ENCODE data around the gene PTPRA.
"Not testable (repeated sequence)": the region's sequence is repeated elsewhere in the genome, so short reads cannot be mapped to it uniquely, and the experiment has no call there.

Gene PTPRA

DNA sequence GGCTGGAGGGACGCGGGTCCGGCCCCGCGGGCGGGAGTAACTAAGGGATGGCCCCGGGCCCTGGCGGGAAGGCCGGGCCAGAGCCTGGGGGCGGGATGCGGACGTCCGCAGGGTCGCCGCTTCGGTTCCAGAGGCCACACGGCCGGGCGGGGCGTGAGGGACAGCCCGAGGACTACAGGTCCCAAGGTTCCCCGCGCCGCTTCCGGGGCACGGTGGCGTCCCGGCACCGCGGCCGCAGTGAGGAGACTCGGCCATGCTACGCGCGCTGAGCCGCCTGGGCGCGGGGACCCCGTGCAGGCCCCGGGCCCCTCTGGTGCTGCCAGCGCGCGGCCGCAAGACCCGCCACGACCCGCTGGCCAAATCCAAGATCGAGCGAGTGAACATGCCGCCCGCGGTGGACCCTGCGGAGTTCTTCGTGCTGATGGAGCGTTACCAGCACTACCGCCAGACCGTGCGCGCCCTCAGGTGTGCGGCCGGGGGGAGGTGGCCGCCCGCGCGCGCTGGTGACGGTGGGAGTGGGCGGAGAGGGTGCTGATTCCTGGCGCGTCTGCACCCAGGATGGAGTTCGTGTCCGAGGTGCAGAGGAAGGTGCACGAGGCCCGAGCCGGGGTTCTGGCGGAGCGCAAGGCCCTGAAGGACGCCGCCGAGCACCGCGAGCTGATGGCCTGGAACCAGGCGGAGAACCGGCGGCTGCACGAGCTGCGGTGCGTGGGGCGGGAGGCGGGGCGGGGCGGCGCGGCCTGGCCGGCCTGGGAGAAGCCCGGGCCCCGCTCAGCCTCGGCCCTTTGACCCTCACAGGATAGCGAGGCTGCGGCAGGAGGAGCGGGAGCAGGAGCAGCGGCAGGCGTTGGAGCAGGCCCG, 172.8 kb downstream of the PTPRA start, which contains the start of gene MRPS26:
Gene MRPS26, plus strand, starts transcription at position 237 of the 861 bp plus-strand sequence. Its CDS starts 17 bp downstream, at position 254.
- peak; percentile 46 for DNase-seq

DNA sequence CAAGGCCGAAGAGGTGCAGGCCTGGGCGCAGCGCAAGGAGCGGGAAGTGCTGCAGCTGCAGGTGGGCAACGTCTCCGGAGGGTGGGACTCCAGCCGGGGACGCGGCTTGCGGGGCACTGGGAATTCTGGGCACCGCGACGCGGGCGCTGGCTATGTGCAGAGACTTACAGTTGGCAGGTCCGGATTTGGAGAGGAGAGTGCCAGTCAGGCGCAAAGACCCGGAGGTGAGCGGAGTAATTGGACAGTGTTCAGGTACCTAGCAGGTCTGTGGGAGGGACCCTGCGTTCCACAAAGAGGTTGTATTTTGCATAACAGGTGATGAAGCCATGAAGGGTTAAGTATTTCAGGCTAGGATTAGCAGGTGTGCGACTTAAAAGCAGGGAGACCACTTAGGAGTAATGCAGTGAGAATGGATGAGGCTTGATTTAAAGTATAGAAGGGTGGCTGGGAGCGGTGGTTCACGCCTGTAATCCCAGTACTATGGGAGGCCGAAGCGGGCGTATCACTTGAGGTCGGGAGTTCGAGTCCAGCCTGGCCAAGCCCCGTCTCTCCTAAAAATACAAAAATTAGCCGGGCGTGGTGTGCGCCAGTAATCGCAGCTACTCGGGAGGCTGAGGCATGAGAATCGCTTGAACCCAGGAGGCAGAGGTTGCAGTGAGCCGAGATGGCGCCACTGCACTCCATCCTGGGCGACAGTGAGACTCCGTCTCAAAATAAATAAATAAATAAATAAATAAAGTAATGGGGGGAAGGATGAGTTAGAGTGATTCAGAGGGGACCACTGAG, 173.6 kb downstream of the PTPRA start:
- peak; percentile 87 for DNase-seq

DNA sequence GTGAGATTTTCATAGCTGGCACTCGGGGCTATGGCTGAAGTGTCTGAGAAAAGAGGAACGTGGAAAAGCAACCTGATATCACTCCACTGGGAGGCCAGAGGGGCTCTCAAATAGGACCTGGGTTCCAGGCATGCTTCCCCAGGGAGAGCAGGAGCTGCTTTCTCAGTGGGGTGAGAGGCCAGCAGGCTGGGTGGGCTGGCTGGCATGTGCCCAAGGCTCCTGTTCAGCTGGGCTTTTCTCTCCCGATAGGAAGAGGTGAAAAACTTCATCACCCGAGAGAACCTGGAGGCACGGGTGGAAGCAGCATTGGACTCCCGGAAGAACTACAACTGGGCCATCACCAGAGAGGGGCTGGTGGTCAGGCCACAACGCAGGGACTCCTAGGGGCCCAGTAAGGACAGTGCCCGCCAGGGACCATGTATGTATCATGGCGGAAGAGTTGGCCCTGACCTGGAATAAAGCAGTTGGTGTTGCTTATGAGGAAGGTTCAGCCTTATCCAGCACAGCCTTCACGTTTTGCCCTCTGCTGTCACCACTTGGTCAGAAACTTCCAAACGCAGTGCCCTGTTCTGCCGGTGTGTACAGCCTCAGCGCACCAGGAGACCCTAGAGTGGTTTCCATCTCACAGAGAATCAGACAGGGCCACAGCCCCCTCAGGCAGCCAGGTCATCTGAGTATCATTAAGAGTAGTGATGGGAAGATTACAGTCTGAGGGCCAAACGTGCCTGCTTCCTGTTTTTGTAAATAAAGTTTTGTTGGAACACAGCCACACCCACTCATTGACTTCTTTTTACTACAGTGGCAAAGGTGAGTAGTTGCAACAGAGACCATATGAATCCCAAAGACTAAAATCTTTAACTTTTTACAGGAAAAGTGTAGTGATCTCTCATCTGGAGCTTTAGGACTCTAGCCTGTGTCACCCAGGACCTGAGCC, 174.5 kb downstream of the PTPRA start:
- DNase-seq: no peak

DNA sequence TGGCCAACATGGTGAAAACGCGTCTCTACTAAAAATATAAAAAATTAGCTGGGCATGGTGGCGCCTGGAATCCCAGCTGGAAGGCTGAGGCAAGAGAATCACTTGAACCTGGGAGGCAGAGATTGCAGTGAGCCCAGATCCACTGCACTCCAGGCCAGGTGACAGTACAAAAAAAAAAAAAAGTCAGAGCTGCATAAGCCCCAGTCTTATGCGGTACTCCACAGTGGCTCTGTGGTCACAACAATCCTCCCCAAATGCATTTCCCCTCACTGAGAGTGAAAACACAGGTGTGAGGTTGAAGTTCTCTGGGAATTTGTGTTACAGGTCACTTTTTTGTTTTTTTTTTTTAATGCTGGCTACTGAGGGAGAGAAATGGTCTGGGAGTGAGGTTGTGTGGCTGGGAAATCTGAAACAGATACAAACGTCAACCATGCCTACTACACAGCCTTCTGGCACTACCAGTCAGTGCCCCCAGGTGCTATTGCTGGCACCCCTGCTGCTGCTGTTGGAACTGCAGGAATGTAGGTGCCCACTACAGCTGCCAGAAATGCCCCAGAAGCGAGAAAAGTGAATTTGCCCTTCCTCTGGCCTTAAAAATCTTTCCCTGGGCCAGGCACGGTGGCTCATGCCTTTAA, 178.2 kb downstream of the PTPRA start:
- DNase-seq: no peak

DNA sequence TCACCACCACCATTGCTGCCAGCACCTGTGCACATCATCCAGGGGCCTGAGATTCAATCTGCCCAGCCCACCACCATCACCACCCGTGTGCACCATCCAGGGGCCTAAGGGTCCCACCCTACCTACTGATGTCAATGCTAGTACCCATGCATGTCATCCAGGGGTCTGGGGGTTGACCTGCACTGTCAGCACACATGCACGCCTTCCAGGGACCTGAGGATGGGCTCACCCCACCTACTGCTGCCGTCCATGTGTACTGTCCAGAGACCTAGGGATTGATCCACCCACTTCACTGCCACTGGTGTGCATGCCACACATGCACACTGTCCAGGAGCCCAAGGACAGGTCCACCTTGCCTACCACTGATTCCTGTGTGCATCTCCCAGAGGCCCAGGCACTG, 186.2 kb downstream of the PTPRA start:
- DNase-seq: no peak

DNA sequence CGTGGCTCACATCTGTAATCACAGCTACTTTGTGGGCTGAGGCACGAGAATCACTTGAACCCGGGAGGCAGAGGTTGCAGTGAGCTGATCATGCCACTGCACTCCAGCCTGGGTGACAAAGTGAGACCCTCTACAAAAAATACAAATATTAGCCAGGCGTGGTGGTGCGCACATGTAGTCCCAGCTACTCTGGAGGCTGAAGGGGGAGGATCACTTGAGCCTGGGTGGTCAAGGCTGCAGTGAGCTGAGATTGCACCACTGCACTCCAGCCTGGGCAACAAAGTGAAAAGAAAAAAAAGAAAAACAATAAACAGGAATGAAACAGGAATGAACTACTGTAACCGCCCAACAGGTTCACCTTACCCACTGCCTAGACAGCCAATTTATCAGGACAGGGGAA, 190.8 kb downstream of the PTPRA start:
- not testable (repeated sequence) for DNase-seq

DNA sequence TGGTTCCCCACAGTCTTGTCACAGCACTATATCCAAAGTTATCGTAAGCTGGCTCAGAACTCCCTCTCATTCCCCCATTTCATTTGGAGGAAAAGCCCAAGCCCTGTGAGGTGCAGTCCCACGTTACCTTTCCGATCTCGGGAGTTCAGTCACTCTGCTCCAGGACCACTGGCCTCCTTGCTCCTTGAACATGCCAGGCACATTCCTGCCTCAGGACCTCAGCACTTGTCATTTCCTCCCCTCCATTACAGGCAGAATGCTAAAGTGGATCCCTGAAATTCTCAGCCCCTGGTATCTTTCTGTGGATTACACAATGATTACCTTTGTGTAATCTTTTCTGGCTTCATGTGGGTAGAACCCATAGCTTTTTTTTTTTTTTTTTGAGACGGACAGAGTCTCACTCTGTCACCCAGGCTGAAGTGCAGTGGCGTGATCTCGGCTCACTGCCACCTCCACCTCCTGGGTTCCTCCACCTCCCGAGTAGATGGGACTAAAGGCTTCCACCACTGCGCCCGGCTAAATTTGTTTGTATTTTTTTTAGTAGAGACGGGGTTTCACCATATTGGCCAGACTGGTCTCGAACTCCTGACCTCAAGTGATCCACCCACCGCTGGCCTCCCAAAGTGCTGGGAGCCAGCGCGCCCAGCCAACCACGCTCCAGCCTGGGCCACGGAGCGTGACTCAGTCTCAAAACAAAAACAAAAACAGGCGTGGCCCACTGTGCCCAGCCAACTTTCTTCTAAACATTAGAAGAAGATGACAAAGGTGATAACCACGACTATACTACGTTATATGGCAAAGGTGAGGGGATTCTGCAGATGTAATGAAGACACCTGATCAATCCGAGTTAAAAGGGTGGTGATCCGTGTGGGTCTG, 194.1 kb downstream of the PTPRA start:
- DNase-seq: no peak

DNA sequence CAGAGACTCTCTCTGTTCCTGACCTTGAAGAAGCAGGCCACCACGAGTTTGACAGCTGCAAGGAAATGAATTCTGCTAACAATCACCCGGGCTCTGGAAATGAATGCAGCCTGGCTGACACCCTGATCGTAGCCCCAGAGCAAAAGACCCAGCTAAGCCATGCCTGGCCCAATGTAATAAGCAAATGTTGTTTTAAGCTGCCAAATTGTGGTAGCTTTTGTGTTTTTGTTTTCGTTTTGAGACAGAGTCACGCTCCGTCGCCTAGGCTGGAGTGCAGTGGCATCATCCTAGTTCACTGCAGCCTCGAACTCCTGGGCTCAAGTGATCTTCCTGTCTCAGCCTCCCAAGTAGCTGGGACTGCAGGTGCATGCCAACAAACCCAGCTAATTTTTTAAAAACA, 194.8 kb downstream of the PTPRA start:
- DNase-seq: no peak

DNA sequence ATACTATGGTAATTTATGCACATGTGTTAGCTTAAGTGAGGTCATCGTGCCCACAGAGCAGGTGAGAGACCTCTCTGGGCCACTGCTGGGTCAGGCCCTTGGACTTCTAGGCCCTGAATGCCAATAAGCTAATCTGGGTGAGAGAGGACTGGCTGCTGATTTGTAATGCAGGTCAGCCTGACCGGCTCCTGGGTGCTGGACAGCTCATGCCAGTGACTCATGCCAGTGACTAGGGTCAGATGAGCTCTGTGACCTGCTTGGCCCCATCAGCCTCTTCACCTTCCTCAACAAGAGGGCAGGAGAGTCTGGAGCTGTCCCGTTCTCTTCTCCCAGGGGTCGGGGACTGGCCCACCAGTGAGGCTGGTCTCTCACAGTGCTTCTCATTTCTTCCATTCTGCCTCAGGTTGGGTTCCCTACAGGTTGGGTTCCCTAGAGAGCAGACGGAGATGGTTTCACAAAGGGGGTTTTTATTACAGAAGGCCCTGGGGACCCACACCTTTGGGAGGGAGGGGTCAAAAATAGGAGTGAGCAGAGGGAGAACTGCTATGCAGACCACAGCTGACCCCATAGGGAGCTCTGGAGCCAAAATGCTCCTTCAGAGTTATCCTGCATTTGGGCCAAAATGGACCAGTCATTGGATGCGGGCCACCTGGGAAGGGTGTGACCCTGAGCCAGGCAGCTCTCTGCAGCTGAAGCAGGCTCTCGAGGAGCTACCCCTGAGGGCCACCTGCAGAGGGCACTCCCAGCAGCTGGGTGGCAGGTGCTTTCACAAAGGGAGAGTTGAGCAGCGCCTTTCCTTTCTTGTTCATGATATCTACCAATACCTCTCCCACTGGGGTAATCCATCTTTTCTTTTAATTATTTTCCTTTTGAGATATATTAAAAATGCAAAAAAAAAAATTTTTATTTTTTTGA, 196.0 kb downstream of the PTPRA start:
- no peak for DNase-seq

DNA sequence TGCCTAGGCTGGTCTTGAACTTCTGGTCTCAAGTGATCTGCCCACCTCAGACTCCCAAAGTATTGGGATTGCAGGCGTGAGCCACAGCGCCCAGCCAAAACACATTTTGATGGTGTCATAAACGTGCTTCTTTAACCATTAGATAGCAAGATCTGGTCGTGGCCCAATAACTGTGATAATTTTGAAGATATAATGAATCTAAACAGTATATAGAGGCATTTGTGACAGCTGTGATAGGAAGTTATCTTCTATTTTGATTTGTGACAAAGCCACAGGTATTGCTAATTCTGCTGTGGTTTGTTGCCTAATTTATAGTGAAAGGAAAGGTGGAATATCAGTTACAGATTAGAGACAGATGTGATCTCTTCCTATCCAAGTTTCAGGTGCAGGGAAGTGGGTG, 197.4 kb downstream of the PTPRA start:
- no peak for DNase-seq

DNA sequence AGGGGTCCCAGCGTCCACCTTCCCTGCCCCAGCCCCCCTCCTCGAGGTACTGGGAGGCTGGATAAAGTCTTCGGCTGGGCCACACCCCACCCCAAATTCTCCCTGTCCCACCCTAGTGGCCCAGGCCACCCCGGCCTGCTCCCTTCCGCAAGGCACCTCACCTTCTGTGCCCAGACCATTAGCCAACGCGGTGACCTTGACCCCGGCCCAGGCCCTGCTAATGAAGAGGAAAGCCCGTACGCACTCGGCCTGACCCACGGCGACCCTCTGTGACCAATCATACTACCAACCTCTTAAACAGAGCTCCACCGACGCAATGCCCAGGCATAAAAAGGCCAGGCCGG, 198.0 kb downstream of the PTPRA start:
- DNase-seq: no peak

DNA sequence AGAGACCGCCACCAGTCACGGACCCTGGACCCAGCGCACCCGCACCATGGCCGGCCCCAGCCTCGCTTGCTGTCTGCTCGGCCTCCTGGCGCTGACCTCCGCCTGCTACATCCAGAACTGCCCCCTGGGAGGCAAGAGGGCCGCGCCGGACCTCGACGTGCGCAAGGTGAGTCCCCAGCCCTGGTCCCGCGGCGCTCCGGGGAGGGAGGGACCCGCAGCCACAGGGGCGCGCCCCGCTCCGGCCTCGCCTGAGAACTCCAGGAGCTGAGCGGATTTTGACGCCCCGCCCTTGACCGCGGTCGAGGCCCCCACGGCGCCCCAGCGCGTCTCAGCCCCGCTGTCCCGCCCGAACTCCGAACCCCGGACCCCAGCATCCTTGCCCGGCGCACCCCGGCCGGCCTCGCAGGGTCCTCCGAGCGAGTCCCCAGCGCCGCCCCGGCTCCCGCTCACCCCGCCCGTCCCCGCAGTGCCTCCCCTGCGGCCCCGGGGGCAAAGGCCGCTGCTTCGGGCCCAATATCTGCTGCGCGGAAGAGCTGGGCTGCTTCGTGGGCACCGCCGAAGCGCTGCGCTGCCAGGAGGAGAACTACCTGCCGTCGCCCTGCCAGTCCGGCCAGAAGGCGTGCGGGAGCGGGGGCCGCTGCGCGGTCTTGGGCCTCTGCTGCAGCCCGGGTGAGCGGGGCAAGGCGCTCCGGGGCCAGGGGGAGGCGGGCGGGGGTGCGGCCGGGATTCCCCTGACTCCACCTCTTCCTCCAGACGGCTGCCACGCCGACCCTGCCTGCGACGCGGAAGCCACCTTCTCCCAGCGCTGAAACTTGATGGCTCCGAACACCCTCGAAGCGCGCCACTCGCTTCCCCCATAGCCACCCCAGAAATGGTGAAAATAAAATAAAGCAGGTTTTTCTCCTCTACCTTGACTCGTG, 198.6 kb downstream of the PTPRA start, which contains the start of gene OXT:
Gene OXT, plus strand, starts transcription at position 11 of the 920 bp plus-strand sequence. Its CDS starts 36 bp downstream, at position 47.
- DNase-seq: no peak

DNA sequence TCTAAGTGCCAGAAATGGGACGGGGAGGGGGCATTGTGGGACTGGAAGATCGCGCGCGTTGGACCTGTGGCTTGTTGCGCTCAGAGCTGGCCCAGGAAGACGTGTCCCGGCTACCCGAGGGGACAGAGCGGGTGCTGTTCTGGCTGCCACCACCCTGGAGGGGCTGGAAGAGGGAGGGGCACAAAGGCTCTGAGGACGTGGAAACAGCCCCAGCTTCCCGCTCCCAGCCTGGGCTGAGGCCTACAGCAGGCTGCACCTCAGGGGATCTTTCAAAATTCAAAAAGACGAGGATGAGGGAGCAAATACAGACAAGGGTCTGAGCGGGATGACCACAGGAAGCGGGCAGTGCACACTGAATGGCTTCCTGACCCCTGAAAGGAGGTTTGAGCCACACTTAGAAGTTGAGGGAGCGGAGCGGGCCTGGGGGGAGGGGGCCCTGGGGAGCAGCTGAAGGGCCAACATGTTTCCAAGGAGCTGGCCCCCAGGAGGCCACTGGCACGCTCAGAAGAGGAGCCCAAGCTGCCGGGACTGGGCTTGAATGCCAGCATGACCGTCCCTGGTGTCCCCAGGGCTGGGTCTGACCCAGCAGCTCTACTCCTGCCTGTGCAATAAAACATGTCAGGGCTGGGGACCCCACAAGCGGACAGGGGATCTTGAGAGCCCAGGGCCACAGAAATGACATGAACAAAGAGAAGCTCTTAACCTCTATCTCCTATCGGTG, 199.4 kb downstream of the PTPRA start:
- DNase-seq: no peak

DNA sequence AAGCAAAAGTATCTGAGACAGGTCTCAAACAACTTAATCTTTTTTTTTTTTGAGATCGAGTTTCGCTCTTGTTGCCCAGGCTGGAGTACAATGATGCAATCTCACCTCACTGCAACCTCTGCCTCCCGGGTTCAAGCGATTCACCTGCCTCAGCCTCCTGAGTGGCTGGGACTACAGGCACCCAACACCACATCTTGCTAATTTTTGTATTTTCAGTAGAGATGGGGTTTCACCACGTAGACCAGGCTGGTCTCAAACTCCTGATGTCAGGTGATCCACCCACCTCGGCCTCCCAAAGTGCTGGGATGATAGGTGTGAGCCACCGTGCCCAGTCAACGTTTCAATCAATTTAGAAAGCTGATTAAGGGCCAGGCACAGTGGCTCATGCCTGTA, 200.0 kb downstream of the PTPRA start:
- not testable (repeated sequence) for DNase-seq

DNA sequence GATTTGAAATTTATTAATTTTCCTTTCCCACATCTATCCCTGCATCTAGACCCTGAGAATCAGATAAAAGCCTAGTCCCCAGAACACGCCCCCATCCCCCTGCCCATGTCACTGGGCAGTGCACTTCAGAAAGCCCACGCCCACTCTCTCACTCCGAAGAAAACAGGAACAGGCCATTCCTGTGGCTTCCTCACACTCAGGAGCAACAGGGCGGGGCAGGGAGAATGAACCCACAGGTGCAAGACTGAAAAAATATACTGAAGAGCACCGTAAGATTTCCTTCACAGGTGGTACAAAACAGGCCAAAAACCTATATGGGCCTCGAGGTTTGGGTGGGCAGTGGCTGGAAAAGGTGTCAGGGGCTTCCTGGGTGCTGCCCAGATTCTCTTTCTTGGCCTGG, 201.5 kb downstream of the PTPRA start:
- no peak for DNase-seq

DNA sequence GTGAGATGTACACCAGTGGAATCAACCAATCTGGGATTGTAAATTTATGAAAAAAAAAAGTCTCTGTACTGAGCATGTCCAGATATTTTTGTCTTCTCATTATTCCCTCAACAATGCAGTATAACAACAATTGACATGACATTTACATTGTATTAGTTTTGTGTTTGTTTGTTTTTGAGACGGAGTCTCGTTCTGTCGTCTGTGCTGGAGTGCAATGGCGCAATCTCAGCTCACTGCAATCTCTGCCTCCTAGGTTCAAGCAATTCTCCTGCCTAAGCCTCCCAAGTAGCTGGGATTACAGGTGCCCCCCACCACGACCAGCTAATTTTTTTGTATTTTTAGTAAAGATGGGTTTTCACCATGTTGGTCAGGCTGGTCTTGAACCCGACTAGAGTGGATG, 202.0 kb downstream of the PTPRA start:
- not testable (repeated sequence) for DNase-seq

DNA sequence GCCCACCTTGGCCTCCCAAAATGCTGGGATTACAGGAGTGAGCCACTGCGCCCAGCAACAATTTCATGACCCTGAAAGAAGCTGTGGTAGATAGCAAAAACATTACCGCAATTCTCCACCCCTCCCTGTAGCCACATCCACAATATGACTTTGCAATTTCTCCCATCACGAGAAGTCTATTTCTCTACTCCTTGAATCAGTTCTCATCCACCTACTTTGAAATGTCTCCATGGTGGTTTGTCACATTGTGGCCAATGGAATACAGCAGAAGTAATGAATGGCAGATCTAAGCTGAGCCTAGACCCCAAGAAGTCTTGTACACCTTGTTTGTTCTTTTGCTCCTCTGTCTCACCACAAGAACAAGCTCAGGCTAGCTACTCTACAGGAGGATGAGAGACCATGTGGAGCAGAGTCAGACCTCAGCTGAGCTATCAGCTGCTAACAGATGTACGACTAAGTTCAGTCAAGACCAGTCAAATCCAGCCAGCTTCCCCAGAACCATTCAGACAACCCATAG, 204.4 kb downstream of the PTPRA start:
- DNase-seq: no peak

DNA sequence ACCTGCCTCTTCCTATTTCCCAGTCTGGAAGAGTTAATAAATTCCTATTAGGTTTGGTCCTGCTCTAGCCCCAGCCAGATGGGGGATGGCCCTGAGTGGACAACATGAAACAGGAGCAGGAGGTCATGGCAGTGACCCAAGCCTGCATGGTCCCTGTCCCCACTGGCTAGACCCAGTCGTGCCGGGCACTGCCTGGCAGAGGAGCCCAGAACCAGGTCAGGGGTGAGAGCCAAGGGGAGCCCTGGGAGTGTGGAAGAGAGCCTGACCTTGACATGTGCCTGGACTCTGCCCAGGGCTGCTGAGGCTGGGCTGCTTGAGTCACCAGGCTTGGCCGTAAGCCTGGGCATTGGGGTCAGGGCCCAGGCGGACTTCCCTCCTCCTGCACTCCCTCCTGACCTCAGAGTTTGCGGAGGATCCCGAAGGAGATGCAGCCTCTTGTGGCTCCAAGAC, 207.7 kb downstream of the PTPRA start:
- no peak for DNase-seq

All from DMS79 treated with DMSO at 0.1 percent for 48 hours (cell line).